Tibial nerve (tissue), 4 donors: ENCODE measurements around the gene NR2C2. TPM values are rescaled to one million over a fixed set of nuclear protein-coding genes. Genes with fewer than 3 reads are reported as not detected.
"Not testable (repeated sequence)": the region's sequence is repeated elsewhere in the genome, so short reads cannot be mapped to it uniquely, and the experiment has no call there.

ENCODE experiments used
- DNase-seq, 2 donors: peaks; one replicate each; pipeline ENCODE4 v3.0.0-alpha.2; 2019; ENCODE audit warnings: low spot score in 2 of 2
- H3K27ac ChIP-seq, 4 donors: fragments of 200-600 bp; sonication (generic) in 3 of 4; one replicate each; pipeline ENCODE4 v1.5.1; 2017 to 2019; ENCODE audit warnings: mild to moderate bottlenecking in 1 of 4
- H3K27me3 ChIP-seq, 2 donors: fragments of 200-600 bp; sonication (generic) in 1 of 2; one replicate each; pipeline versions ENCODE4 v1.5.1 to v1.6.0; 2017 to 2019
- H3K36me3 ChIP-seq, 3 donors: fragments of 200-600 bp; sonication (generic); one replicate each; pipeline ENCODE4 v1.5.1; 2018 to 2019
- H3K4me1 ChIP-seq, 4 donors: fragments of 200-600 bp; sonication (generic) in 3 of 4; one replicate each; pipeline ENCODE4 v1.5.1; 2017 to 2019
- H3K4me3 ChIP-seq, 4 donors: fragments of 200-600 bp; sonication (generic) in 3 of 4; one replicate each; pipeline ENCODE4 v1.5.1; 2017 to 2019; ENCODE audit warnings: mild to moderate bottlenecking in 1 of 4, moderate library complexity in 1 of 4
- H3K9me3 ChIP-seq, 4 donors: fragments of 200-600 bp; sonication (generic) in 3 of 4; one replicate each; pipeline ENCODE4 v1.5.1; 2017 to 2019
- CTCF ChIP-seq, 5 experiments: fragments of 200-600 bp in 3 of 5; fragments of 450-650 bp in 2 of 5; sonication (generic) in 3 of 5; IDR thresholded peaks; one replicate each; pipeline ENCODE4 v1.5.1; 2016 to 2019; ENCODE audit warnings: antibody characterized with exemption in 5 of 5, mild to moderate bottlenecking in 3 of 5, moderate library complexity in 2 of 5
- EP300 ChIP-seq, 2 donors: sonication (generic); formaldehyde crosslinking; IDR thresholded peaks; one replicate each; pipeline ENCODE4 v1.6.1; 2017; ENCODE audit warnings: antibody characterized with exemption in 2 of 2, mild to moderate bottlenecking in 1 of 2
- POLR2A ChIP-seq, 2 donors: fragments of 450-650 bp; IDR thresholded peaks; one replicate each; pipeline ENCODE4 v1.6.1; 2017; ENCODE audit warnings: antibody characterized with exemption in 2 of 2, mild to moderate bottlenecking in 2 of 2, moderate library complexity in 2 of 2
- WGBS, 2 donors: methylation state at CpG; one replicate each; pipeline ENCODE4 v1.1.5; 2018; 5-methylcytosine and 5-hydroxymethylcytosine counted together
- total RNA-seq, 4 donors: library from RNA; depleted of rRNA; stranded (reverse); fragments of >200 nt; gene quantifications; one replicate each; pipeline ENCODE4 v1.1.0, GENCODE V29; 2016

The NR2C2 gene
- total RNA-seq, 4 donors from 2014 or later, result 34.5 to 54.3 (median 44.4) TPM

GRCh38 chr3:14991151-14991742, 43.9 kb downstream of the NR2C2 start:
- Histone ChIP-seq H3K27ac (no peak overlapping the region), H3K4me3 (no peak overlapping the region), H3K27me3 (no peaks in the 10 kb centered on the region), H3K9me3 (no peaks in the 10 kb centered on the region), H3K36me3 (no peaks in the 10 kb centered on the region), H3K4me1 (peaks cover 0 to 50% (median 19%) of the 10 kb centered on the region in 4 donors)
- no peak for TF ChIP-seq POLR2A (IDR thresholded peaks at IDR 0.05)
- no peak for TF ChIP-seq CTCF (IDR thresholded peaks at IDR 0.05)
- no peak for TF ChIP-seq EP300 (IDR thresholded peaks at IDR 0.05)
- WGBS, 2 donors, result 52 to 63% methylated on average over 1 of the region's 1 CpG
- DNase-seq, result no peak

GRCh38 chr3:14991818-14992612, 44.6 kb downstream of the NR2C2 start:
- Histone ChIP-seq H3K9me3 (no peaks in the 10 kb centered on the region), H3K4me3 (no peak overlapping the region), H3K27me3 (no peaks in the 10 kb centered on the region), H3K27ac (no peak overlapping the region), H3K4me1 (peaks cover 0 to 50% (median 19%) of the 10 kb centered on the region in 4 donors), H3K36me3 (no peaks in the 10 kb centered on the region)
- TF ChIP-seq EP300 (IDR thresholded peaks at IDR 0.05) (no peak), CTCF (IDR thresholded peaks at IDR 0.05) (no peak), POLR2A (IDR thresholded peaks at IDR 0.05) (no peak)
- 86 to 89% methylated on average over 7 of the region's 7 CpGs for WGBS, 2 donors
- DNase-seq, result no peak

- no peaks in the 10 kb centered on the region for H3K27me3 ChIP-seq
- H3K36me3 ChIP-seq, result peaks cover 0 to 13% (median 0%) of the 10 kb centered on the region in 3 donors
- no peak overlapping the region for H3K27ac ChIP-seq
- no peak for DNase-seq
- TF ChIP-seq CTCF (IDR thresholded peaks at IDR 0.05) (no peak), POLR2A (IDR thresholded peaks at IDR 0.05) (no peak), EP300 (IDR thresholded peaks at IDR 0.05) (no peak)
- H3K4me1 ChIP-seq, result no peaks in the 10 kb centered on the region
- H3K4me3 ChIP-seq, result no peak overlapping the region
- WGBS, 2 donors, result 94 to 98% methylated on average over 1 of the region's 1 CpG
- H3K9me3 ChIP-seq, result peaks cover 0 to 13% (median 0%) of the 10 kb centered on the region in 4 donors
These were observed 50.6 kb downstream of the NR2C2 start for GRCh38 chr3:14997941-14998340.

- not testable (repeated sequence) for H3K27me3 ChIP-seq, H3K4me3 ChIP-seq, DNase-seq, H3K4me1 ChIP-seq, H3K27ac ChIP-seq
- Histone ChIP-seq H3K9me3 (peaks cover 0 to 13% (median 0%) of the 10 kb centered on the region in 4 donors), H3K36me3 (peaks cover 0 to 24% (median 0%) of the 10 kb centered on the region in 3 donors)
- 94% methylated on average over 6 of the region's 6 CpGs for WGBS, 2 donors
These were observed 51.8 kb downstream of the NR2C2 start for GRCh38 chr3:14999182-14999581.

GRCh38 chr3:15007681-15008141, 60.3 kb downstream of the NR2C2 start:
- Histone ChIP-seq H3K27me3 (no peaks in the 10 kb centered on the region), H3K4me3 (no peak overlapping the region), H3K9me3 (peaks cover 0 to 5% (median 0%) of the 10 kb centered on the region in 4 donors), H3K27ac (no peak overlapping the region), H3K36me3 (peaks cover 0 to 62% (median 0%) of the 10 kb centered on the region in 3 donors), H3K4me1 (no peaks in the 10 kb centered on the region)
- DNase-seq, result no peak
- TF ChIP-seq POLR2A (IDR thresholded peaks at IDR 0.05), result no peak
- no peak for TF ChIP-seq EP300 (IDR thresholded peaks at IDR 0.05)
- TF ChIP-seq CTCF (IDR thresholded peaks at IDR 0.05), result no peak
- 66 to 72% methylated on average over 4 of the region's 4 CpGs for WGBS, 2 donors
